Liver (tissue), 3 donors: ENCODE data around the gene ELP5.

ENCODE experiments used
- ATF3 ChIP-seq: IDR thresholded peaks from 2 replicates; pipeline ENCODE4 v1.6.1; 2016; ENCODE audit warnings: antibody characterized with exemption
- CTCF ChIP-seq: fragments of 150-350 bp; IDR thresholded peaks from 2 replicates; pipeline ENCODE4 v1.5.1; 2017; ENCODE audit warnings: improper control_type of control experiment, low read depth, low read length; ENCODE audit not compliant: missing input control
- EGR1 ChIP-seq, 2 donors: IDR thresholded peaks; 2 replicates each; pipeline ENCODE4 v1.6.1; 2016 to 2018; ENCODE audit warnings: antibody characterized with exemption in 2 of 2, low read depth in 2 of 2
- FOXA1 ChIP-seq: IDR thresholded peaks from 2 replicates; pipeline ENCODE4 v1.6.1; 2016; ENCODE audit warnings: antibody characterized with exemption
- GABPA ChIP-seq, 2 donors: IDR thresholded peaks in 1 of 2; conservative IDR thresholded peaks in 1 of 2; 2 replicates each; pipeline ENCODE4 v1.6.1; 2016; ENCODE audit warnings: antibody characterized with exemption in 2 of 2, mild to moderate bottlenecking in 1 of 2, moderate library complexity in 1 of 2
- HNF4G ChIP-seq: IDR thresholded peaks from 2 replicates; pipeline ENCODE4 v1.6.1; 2016; ENCODE audit warnings: antibody characterized with exemption
- JUND ChIP-seq, 2 donors: IDR thresholded peaks; 2 replicates each; pipeline ENCODE4 v1.6.1; 2016; ENCODE audit warnings: antibody characterized with exemption in 2 of 2
- MAX ChIP-seq: IDR thresholded peaks from 2 replicates; pipeline ENCODE4 v1.6.1; 2016; ENCODE audit warnings: antibody characterized with exemption
- RAD21 ChIP-seq, 2 donors: IDR thresholded peaks; 2 replicates each; pipeline ENCODE4 v1.6.1; 2016; ENCODE audit warnings: antibody characterized with exemption in 2 of 2, mild to moderate bottlenecking in 2 of 2
- REST ChIP-seq: IDR thresholded peaks from 2 replicates; pipeline ENCODE4 v1.6.1; 2016; ENCODE audit warnings: antibody characterized with exemption, mild to moderate bottlenecking
- SP1 ChIP-seq: IDR thresholded peaks from 2 replicates; pipeline ENCODE4 v1.6.1; 2018; ENCODE audit warnings: antibody characterized with exemption, mild to moderate bottlenecking
- TAF1 ChIP-seq: conservative IDR thresholded peaks from 2 replicates; pipeline ENCODE4 v1.6.1; 2016; ENCODE audit warnings: antibody characterized with exemption, mild to moderate bottlenecking
- YY1 ChIP-seq: IDR thresholded peaks from 2 replicates; pipeline ENCODE4 v1.6.1; 2016; ENCODE audit warnings: antibody characterized with exemption, mild to moderate bottlenecking
- ZBTB33 ChIP-seq: IDR thresholded peaks from 2 replicates; pipeline ENCODE4 v1.6.1; 2016; ENCODE audit warnings: antibody characterized with exemption
- donor health status: healthy.
- donor health status: healthy.

- no peak for TF ChIP-seq CTCF
- TF ChIP-seq MAX: no peak
- peak; percentile 85 for TF ChIP-seq REST
- no peak for TF ChIP-seq HNF4G
- TF ChIP-seq RAD21 (IDR thresholded peaks at IDR 0.05): no peak
- peak in 1 of 2 donors; percentile 68 for TF ChIP-seq GABPA (IDR thresholded peaks at IDR 0.05 in 1 of 2, conservative IDR thresholded peaks at IDR 0.05 in 1 of 2)
- no peak for TF ChIP-seq EGR1 (IDR thresholded peaks at IDR 0.05; ENCODE audit: low read depth in 2 of 2)
- TF ChIP-seq YY1: peak; percentile 57
- TF ChIP-seq JUND (IDR thresholded peaks at IDR 0.05): no peak
- no peak for TF ChIP-seq ATF3
- TF ChIP-seq SP1: peak; percentile 53
- TF ChIP-seq FOXA1: no peak
- no peak for TF ChIP-seq TAF1
- TF ChIP-seq ZBTB33: peak; percentile 27
Measured at GRCh38 chr17:7308625-7309433, 56.8 kb downstream of the ELP5 start.
